HCT116 (cell line): ENCODE measurements around the gene ASIC3. TPM values are rescaled to one million over a fixed set of nuclear protein-coding genes. Genes with fewer than 3 reads are reported as not detected.

ENCODE experiments used
- ATAC-seq: fragments of 200-7000 bp; cut with Tn5 transposase; 2 replicates; pipeline ENCODE4 v1.9.1; 2020; ENCODE audit warnings: mild to moderate bottlenecking, moderate library complexity
- Bru-seq: library from RNA; stranded (reverse); fragments of 400-500 nt; gene quantifications from one replicate; lab custom pipeline; 2021; lab: Mats Ljungman, UMichigan
- BruChase-seq, 2 experiments: library from RNA; stranded (reverse); fragments of 400-500 nt; gene quantifications; one replicate each; lab custom pipeline; 2021; lab: Mats Ljungman, UMichigan
- BruUV-seq: library from RNA; stranded (reverse); fragments of 400-500 nt; replicated peaks from 2 replicates; lab custom pipeline; 2021; lab: Mats Ljungman, UMichigan
- CTCF ChIA-PET: fragments of 300-600 bp; sonication (Branson Sonifier 250); formaldehyde crosslinking; loops from one replicate; lab custom pipeline; 2021; ENCODE audit warnings: antibody characterized with exemption; lab: Charles Lee
- POLR2A ChIA-PET: fragments of 300-600, 350-600 bp; sonication (Branson Sonifier 250); formaldehyde crosslinking; loops from one replicate; lab custom pipeline; 2021; ENCODE audit warnings: antibody characterized with exemption; lab: Charles Lee
- RAD21 ChIA-PET, 2 experiments: fragments of 300-600 bp; sonication (Branson Sonifier 250); formaldehyde crosslinking; loops; one replicate each; lab custom pipeline; 2023; ENCODE audit warnings: low total read pairs in 2 of 2; ENCODE audit not compliant: uncharacterized antibody in 2 of 2, unreplicated experiment in 2 of 2, low non-redundant PET in 1 of 2; lab: Charles Lee
- DNase-seq: peaks from one replicate; pipeline ENCODE4 v3.0.0-alpha.2; 2010; ENCODE audit warnings: low read depth, low spot score
- H2AFZ ChIP-seq: fragments of 200-600 bp; shearing (Covaris generic), sonication (generic); 2 replicates; pipeline ENCODE4 v1.6.1; 2017; ENCODE audit warnings: low read depth, mixed run types, mixed read lengths, antibody characterized with exemption, low read length; ENCODE audit not compliant: poor library complexity, severe bottlenecking
- H3K27ac ChIP-seq: 2 replicates; pipeline ENCODE4 v1.5.1; 2012; ENCODE audit warnings: low read depth, low read length
- H3K27me3 ChIP-seq: fragments of 200-600 bp; sonication (generic); 2 replicates; pipeline ENCODE4 v1.6.1; 2016; ENCODE audit warnings: mixed run types, low read length, mixed read lengths; ENCODE audit not compliant: insufficient read depth
- H3K36me3 ChIP-seq, 2 experiments: fragments of 200-500 bp in 1 of 2; fragments of 200-600 bp in 1 of 2; sonication (Bioruptor generic) in 1 of 2; sonication (generic) in 1 of 2; 2 replicates each; pipeline versions ENCODE4 v1.5.1 to v1.6.1; 2014 to 2016; ENCODE audit warnings: low read length in 2 of 2, inconsistent platforms in 1 of 2, mixed read lengths in 1 of 2, mixed run types in 1 of 2; ENCODE audit not compliant: insufficient read depth in 2 of 2, control insufficient read depth in 1 of 2
- H3K4me1 ChIP-seq, 2 experiments: fragments of 200-600 bp in 1 of 2; sonication (generic) in 1 of 2; 2 replicates each; pipeline versions ENCODE4 v1.5.1 to v1.6.1; 2012 to 2017; ENCODE audit warnings: low read length in 2 of 2, inconsistent platforms in 1 of 2, mild to moderate bottlenecking in 1 of 2, mixed read lengths in 1 of 2, mixed run types in 1 of 2, moderate library complexity in 1 of 2; ENCODE audit not compliant: insufficient read depth in 2 of 2, control insufficient read depth in 1 of 2
- H3K4me2 ChIP-seq: fragments of 200-600 bp; sonication (generic); 2 replicates; pipeline ENCODE4 v1.6.1; 2017; ENCODE audit warnings: mixed run types, low read length, mixed read lengths
- H3K4me3 ChIP-seq, 2 experiments: fragments of 200-600 bp in 1 of 2; sonication (generic) in 1 of 2; replicated peaks in 1 of 2; 2 replicates each; pipeline ENCODE4 v1.5.1; 2011 to 2016; ENCODE audit warnings: low read length in 2 of 2, control low read depth in 1 of 2, low read depth in 1 of 2, mild to moderate bottlenecking in 1 of 2, mixed read lengths in 1 of 2, mixed run types in 1 of 2
- H3K79me2 ChIP-seq: fragments of 200-600 bp; sonication (generic); 2 replicates; pipeline ENCODE4 v1.6.1; 2017; ENCODE audit warnings: mild to moderate bottlenecking, mixed run types, low read length, moderate library complexity, mixed read lengths; ENCODE audit not compliant: insufficient read depth
- H3K9ac ChIP-seq: fragments of 200-600 bp; sonication (generic); 2 replicates; pipeline ENCODE4 v1.6.1; 2016; ENCODE audit warnings: low read length, mixed read lengths
- H3K9me2 ChIP-seq: fragments of 200-600 bp; sonication (generic), shearing (Covaris generic); 2 replicates; pipeline ENCODE4 v1.6.1; 2017; ENCODE audit warnings: mixed run types, mild to moderate bottlenecking, moderate library complexity; ENCODE audit not compliant: insufficient read depth
- H3K9me3 ChIP-seq, 2 experiments: fragments of 200-500 bp in 1 of 2; fragments of 200-600 bp in 1 of 2; sonication (Bioruptor generic) in 1 of 2; sonication (generic) in 1 of 2; 2 replicates each; pipeline ENCODE4 v1.6.1; 2014 to 2017; ENCODE audit warnings: low read length in 2 of 2, mixed read lengths in 2 of 2, inconsistent platforms in 1 of 2, low read depth in 1 of 2, mild to moderate bottlenecking in 1 of 2, mixed run types in 1 of 2, moderate library complexity in 1 of 2; ENCODE audit not compliant: control insufficient read depth in 1 of 2, insufficient read depth in 1 of 2
- H4K20me1 ChIP-seq: fragments of 200-600 bp; sonication (generic), shearing (Covaris generic); 2 replicates; pipeline ENCODE4 v1.6.1; 2017; ENCODE audit warnings: mixed run types, mild to moderate bottlenecking, moderate library complexity; ENCODE audit not compliant: insufficient read depth
- JUND ChIP-seq: IDR thresholded peaks from 2 replicates; pipeline ENCODE4 v1.6.1; 2012
- MAX ChIP-seq: IDR thresholded peaks from 2 replicates; pipeline ENCODE4 v1.6.1; 2012
- POLR2AphosphoS5 ChIP-seq: IDR thresholded peaks from 2 replicates; pipeline ENCODE4 v1.6.1; 2011; ENCODE audit warnings: mild to moderate bottlenecking, low read depth, low read length, moderate library complexity
- SRF ChIP-seq: IDR thresholded peaks from 2 replicates; pipeline ENCODE4 v1.6.1; 2012; ENCODE audit warnings: low read depth
- TCF7L2 ChIP-seq: IDR thresholded peaks from 2 replicates; pipeline ENCODE4 v1.7.0; 2011; ENCODE audit warnings: borderline replicate concordance, inconsistent platforms; ENCODE audit not compliant: insufficient read depth, insufficient read length; ENCODE audit errors: extremely low read depth
- ZBTB33 ChIP-seq: IDR thresholded peaks from 2 replicates; pipeline ENCODE4 v1.6.1; 2011; ENCODE audit warnings: mild to moderate bottlenecking, low read length, moderate library complexity; ENCODE audit not compliant: insufficient replicate concordance; ENCODE audit errors: extremely low read depth
- intact Hi-C: fragments of 100-400 bp; cut with micrococcal nuclease; formaldehyde crosslinking; loops from 2 replicates; pipeline ENCODE4 v1.10.0; 2022
- long read RNA-seq: library from polyadenylated mRNA; unstranded; transcript quantifications from one replicate; pipeline ENCODE4 v2.0.0, GENCODE V29; 2021; ENCODE audit not compliant: unreplicated experiment
- polyA plus RNA-seq: library from polyadenylated mRNA; unstranded; fragments of >200 nt; gene quantifications from 2 replicates; pipeline ENCODE4 v1.2.1, GENCODE V29; 2012; ENCODE audit warnings: missing spikeins
- total RNA-seq: library from RNA; stranded (reverse); gene quantifications from one replicate; pipeline ENCODE4 v1.2.1, GENCODE V29; 2021; ENCODE audit not compliant: unreplicated experiment

ASIC3 gene
- total RNA-seq, result 4.4 TPM
- 5.4 and 6.2 TPM in 2 replicates for polyA plus RNA-seq
- percentile 34 among the genes with signal in this experiment for Bru-seq, nascent RNA
- BruChase-seq, experiment 1, labeled RNA remaining after a 6-hour chase, result percentile 64 among the genes with signal in this experiment
- BruChase-seq, experiment 2, labeled RNA remaining after a 2-hour chase, result percentile 51 among the genes with signal in this experiment
- long read RNA-seq, partial matches to known transcripts, result 0 of 2 reads
- long read RNA-seq, other reads (novel, unspliced or antisense), result 2 of 2 reads

- H3K79me2 ChIP-seq, result no peaks in the 10 kb centered on the region
- no peak within 1 kb of the TSS for H3K4me2 ChIP-seq
- no TSS peak for BruUV-seq
- no peak for TF ChIP-seq JUND
- ATAC-seq (no peak), DNase-seq (no peak)
- H3K9me2 ChIP-seq, result no peaks in the 10 kb centered on the region
- no peaks in the 10 kb centered on the region for H3K9me3 ChIP-seq
- intact Hi-C loops, result no loop called here
- no peak within 1 kb of the TSS for H3K9ac ChIP-seq
- H3K27me3 ChIP-seq, result no peaks in the 10 kb centered on the region
- no peaks in the 10 kb centered on the region for H3K4me1 ChIP-seq
- ChIA-PET RAD21 (no interaction called here), CTCF (interaction anchor here (0.6 kb wide), 1 partner anchor 39 kb away, joined by 4 read pairs; no protein-coding TSS in a partner anchor), POLR2A (no interaction called here)
- H2AFZ ChIP-seq, result no peak within 1 kb of the TSS
- no peaks in the 10 kb centered on the region for H3K36me3 ChIP-seq
- no peaks in the 10 kb centered on the region for H4K20me1 ChIP-seq
- H3K4me3 ChIP-seq, result no peak within 1 kb of the TSS
- H3K27ac ChIP-seq, result no peak within 1 kb of the TSS
Observed at GRCh38 chr7:151047976-151048815, at the start of gene ASIC3. TSS of gene ASIC3 (plus strand) at chr7:151048531. CDS start at chr7:151048886, 355 bp downstream.

- Histone ChIP-seq H4K20me1 (no peaks in the 10 kb centered on the region), H3K4me3 (no peak overlapping the region), H3K4me1 (no peaks in the 10 kb centered on the region), H3K36me3 (no peaks in the 10 kb centered on the region), H3K27ac (no peak overlapping the region), H2AFZ (no peak overlapping the region), H3K9me3 (no peaks in the 10 kb centered on the region), H3K9ac (no peak overlapping the region), H3K4me2 (no peak overlapping the region), H3K27me3 (no peaks in the 10 kb centered on the region), H3K9me2 (no peaks in the 10 kb centered on the region), H3K79me2 (no peaks in the 10 kb centered on the region)
- TF ChIP-seq POLR2AphosphoS5 (no peak), ZBTB33 (no peak), MAX (no peak), SRF (no peak), TCF7L2 (no peak)
- ATAC-seq (no peak), DNase-seq (no peak)
- ChIA-PET RAD21 (no interaction called here), CTCF (no interaction called here), POLR2A (no interaction called here)
- intact Hi-C loops, result no loop called here
- no TSS peak for BruUV-seq
Observed at GRCh38 chr7:150999001-150999400, 49.3 kb upstream of the ASIC3 start.
